ENCODE results near the gene C13orf42. TPM values are rescaled to one million over a fixed set of nuclear protein-coding genes. Genes with fewer than 3 reads are reported as not detected.

Gene C13orf42
- total RNA-seq, 1 donor from 2014 or later = not detected

DNA sequence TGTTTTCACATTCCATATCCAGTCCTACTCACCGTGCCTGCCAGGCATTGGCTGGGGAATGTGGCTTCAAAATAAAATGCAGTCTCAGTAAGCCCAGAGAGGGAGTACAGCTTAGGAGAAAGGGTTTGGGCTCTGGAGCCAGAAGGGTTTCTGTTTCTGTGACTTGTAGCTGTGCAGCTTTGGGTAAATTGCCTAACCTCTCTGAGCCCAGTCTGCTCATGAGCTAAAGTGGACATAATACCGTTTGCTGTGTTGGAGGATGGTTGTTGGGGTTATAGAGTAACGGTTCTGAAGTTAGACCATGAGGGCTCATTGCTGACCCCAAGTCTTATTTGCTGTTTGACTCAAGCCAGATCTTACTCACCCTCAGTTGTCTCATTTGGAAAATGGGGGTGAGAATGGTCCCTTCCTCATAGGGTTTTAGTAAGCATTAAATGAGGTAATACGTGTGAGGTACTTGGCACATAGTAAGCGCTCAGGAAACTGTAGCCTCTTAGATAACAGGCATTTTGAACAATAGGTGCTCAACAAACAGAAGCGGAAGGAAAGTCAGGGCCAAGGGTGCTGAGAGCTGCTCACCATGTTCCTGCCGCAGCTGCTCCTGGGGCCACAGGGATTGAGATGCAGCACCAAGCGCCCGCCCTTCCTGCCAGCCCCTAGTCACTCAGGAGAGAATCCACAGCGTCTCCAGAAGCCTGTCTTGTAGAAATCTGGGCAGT is 45.5 kb downstream of the C13orf42 start:
- ATAC-seq = no peak

DNA sequence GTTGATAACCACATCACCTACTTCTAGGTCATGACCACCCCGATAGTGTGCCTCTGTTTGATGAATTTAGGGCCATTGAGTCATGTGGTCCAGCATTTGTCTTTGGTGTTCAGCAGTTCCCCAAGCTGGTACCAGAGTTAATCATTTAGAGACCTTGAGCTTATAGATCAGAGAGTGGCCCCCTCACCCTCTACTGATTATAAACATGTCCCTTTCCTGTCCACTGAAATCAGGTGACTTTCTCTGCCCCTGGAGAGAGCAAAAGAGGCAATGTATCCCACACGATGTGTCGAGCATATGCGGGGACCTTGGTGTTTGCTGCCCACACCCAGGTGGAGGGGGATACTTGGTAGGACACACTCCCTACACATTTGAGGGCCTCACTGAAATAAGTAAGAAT is 46.3 kb downstream of the C13orf42 start:
- no peak for ATAC-seq

DNA sequence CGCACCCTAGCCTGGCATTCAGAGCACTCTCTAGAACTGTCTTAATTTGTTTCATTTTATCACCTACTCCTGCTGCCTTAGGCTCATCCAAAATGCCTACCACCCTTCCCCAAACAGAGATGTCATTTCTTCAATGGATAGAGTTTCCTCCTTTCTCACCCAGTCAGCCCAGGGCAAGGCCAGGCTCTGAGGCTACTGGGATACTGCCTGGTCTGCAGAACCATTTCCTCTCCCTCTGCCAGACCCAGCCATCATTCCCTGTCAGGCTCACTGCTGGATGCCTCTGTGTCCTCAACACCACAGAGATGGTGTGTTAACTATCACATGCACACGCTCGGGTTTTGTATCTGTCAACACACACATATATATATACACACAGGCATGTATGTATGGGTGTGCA is 47.2 kb downstream of the C13orf42 start:
- ATAC-seq = no peak

DNA sequence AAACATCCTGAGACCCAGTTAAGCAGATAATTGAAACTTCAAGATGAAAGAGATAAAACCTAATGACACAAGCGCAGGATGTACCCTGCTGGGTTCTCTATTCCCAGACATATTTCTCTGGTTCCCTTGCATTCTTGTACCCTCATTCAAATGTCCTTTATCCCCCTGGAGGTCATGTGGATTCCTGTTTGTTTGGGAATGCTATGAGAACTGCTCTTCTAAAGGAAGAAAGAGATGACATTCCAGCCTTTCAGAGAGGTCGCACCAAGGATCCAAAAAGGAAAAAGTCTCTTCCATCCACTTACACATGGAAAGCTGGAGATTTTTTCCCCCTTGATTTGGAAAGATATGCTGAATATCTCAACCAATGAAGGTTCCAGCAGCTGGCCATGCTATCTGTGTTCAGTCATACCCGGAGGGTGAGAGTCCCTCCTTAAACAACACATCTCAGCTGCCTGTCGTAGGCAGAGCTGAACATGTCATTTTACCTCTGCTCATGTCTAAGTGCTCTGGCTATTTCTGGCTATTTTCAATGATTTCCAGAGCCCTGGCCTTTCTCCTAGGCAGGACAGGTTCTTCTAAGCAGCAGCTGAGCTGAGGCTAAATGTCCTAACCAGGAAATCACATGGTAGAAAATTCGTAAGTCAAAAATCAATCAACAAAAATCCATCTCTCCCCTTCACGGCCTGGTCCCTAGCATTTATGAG is 52.5 kb downstream of the C13orf42 start:
- ATAC-seq = no peak

DNA sequence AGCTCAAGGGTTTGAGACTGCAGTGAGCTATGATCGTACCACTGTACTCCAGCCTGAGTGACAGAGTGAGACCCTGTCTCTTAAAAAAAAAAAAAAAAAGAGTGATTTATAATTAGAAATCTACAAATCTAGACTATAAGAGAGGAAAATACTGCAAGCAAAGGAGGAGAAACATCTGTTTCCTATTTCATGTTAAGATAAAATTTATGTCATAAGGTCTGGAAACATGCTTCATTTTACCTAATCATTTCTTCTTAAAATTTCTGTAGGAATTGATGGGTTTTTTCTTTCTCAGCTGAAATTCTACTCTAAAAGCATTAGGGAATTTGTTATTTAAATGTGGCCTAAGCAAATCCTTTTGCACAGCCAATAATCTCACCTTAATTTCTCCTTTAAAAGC is 53.2 kb downstream of the C13orf42 start:
- ATAC-seq = no peak

DNA sequence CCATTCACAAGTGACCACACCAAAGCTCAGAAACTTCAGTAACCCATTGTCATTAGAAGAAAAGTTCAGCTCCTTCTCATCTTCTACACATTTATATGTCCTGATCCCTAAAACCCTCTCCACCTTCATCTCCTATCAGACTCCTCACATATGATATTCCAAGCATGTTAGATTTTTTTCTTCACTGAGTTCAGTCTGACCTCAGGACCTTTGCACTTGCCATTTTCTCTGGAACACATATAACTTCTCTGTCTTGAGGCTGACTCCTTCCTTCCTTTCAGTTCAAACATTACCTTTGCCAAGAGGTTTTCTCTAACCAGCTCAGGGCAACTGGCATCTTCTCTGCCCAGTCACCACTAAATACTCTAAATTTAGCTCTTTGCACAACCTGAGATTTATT is 54.1 kb downstream of the C13orf42 start:
- no peak for ATAC-seq

DNA sequence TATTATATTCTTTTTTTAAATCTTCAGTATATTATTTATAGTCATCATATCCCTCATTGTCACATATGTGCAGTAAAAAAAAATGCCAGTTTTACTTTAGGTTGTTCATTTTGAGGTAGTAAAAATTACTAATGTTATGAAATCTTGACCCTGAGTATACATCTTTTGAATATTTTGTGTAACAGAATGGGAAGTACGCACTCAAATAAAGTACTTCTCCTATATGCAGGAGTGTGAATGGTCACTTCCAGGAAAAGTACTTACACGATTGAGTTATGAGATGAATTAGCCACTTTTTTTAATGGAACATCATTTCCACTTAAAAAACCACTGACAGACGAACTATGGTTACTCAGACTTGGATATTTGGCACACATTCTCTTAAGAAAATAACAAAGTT is 58.5 kb downstream of the C13orf42 start:
- ATAC-seq = no peak

DNA sequence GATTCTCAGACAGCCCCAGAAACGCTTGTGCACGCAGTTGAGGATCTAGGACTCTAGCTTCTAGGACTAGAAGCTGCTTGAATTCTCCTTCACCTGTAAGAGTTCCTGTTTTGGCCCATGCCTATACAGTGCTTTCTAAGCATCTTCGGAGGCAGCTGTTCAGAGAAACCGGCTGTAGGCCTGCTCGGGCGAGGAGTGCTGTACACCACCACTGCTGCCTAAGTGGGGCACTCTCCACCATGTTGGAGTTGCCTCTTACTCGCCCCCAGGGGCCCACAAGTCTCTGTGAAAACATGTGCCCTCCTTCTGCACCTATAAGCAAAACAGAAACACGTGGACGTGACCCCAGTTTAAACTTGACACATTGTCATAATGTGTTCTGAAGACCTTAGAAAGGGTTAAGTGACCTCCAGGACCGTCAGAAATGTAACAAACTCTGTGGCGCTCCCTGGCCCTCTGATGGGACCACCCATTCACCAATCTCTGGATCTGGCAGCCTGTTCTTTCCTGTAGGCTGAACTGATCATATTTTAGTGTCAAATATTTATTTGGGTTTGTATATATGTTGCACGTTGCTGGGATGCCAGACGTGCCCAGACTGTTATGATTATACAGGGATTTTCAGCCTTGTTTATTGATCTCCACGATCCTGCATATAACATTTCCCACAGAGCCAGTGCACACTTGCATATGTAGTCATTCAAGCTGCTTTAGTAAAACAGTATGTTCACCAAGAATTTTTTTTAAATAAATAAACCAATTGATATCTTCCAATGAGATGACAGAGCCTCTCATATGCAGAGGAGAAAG is 60.8 kb downstream of the C13orf42 start:
- ATAC-seq = no peak

DNA sequence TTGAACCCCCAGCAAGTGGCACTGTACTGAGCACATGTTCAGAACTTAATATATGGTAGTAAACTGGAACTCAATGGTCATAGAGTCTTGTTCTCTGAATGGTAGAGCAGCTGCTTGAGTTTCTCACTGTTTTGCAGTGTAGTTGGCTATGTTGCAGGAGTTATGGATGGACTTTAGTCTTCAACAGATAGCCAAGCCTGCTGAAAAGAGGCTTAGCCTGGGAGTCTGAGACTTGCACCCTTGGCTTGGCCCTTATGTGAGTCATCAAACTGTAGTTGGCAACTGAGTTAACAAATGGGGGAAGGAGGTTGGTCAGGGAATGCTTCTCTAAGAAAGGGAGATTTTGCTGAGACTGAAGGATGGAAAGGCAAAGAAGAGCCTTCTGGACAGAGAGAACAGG is 62.5 kb downstream of the C13orf42 start:
- no peak for ATAC-seq

DNA sequence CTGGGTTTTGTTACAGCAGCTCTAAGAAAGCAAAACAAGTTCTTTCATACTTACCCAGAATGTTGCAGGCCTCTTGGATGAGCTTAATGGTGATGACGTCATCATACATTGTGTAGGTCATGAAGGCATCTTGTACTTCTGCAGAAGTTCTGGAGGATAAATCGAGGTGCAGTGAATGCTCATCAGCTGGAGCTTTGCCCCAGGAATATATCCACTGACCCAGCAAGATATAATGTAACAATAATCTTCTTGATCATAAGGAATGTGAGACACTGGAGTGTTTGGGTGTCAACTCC is 63.0 kb downstream of the C13orf42 start:
- no peak for ATAC-seq

DNA sequence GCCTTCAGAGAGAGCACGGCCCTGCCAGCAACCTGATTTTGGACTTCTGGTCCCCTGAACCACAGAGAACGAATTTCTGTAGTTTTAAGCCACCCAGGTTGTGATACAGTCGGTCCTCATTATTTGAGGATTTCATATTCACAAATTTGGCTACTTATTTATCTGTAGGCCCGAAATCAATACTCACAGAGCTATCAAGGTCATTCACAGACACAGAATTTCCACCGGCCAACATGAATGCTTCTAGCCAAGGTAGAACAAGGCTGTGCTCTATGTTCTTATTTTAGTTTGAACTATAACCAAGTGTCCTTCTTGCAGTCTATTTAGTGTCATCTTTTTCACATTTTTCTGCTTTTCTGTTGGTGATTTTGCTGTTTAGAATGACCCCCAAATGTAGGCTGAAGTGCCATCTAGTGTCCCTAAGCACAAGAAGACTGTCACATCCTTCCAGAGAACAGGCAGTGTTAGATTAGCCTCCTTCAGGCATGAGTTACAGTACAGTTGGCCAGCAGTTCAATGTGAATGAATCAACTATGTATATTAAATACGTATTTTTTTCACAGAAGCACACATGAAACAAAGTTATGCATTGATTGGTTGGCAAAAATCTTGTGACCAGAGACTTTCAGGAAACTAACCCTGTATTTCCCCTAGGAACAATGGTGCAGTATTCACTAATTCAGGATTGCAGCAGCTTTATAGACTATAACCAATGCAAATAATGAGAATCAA is 63.5 kb downstream of the C13orf42 start:
- ATAC-seq = no peak

DNA sequence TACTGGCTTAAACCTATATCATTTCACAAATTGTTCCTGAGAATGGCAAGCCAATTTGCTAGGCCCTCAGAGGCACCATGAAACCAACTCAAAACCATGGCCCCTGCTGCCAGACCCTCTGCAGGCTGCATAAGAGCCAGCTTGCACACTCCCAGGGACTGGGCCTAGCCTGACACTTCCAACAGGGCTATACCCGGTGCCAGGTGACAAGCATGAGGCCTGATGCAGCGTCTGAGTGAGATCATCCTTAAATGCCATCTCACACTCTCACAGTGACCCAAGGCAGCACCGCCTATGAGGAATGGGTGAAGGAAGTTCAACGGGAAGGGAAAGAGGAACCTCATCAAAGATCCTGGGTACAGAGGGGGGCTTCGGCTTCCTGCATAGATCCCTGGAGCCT is 65.6 kb downstream of the C13orf42 start:
- ATAC-seq = no peak

DNA sequence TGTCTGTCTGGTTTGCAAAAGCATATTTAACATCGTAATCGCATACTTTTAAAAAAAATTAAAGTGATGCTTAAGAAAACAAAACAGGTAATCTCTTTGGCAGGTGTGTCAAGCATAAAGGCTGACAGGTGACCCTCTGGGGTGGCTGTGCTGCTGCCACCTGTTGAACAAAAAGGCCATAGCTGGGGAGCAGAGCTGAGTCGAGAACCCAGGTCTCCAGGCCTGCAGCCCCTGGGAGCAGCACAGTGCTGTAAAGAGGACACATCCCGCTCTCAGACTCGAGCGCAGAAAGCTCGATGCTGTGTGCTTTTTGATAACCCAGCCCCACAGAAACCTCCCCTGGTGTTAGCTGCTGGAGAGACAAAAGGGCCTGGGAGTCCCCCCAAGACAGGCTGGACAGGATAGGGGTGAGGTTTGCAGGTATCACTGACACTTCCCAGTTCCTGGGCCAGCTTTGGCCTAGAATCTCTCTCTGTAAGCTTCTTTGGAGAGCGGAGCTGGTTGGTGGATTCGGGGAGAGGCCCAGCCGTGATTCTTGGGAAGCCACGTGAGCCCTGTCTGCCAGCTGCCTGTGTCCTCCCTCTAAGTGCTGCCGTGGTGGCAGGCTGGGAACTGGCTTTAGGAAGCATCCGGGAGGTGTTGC is 66.9 kb downstream of the C13orf42 start:
- ATAC-seq = no peak

DNA sequence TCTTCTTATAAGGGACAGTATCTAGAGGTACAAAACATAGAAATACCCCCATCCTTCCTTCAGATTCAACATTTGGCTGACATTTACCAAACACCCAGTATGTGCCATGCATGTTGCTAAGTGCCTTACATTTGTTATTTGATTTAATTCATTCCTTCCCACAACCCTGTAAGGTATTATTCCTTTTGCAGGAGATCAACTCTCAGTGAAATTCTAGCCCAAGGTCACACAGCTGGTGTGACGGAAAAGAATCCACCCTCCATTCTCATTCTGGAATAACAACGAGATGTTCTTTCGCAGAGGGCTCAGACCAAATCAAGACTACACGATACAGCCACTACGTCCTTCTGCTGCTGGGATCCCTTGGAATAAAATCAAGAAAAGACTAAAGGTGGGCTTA is 67.8 kb downstream of the C13orf42 start:
- ATAC-seq = no peak

DNA sequence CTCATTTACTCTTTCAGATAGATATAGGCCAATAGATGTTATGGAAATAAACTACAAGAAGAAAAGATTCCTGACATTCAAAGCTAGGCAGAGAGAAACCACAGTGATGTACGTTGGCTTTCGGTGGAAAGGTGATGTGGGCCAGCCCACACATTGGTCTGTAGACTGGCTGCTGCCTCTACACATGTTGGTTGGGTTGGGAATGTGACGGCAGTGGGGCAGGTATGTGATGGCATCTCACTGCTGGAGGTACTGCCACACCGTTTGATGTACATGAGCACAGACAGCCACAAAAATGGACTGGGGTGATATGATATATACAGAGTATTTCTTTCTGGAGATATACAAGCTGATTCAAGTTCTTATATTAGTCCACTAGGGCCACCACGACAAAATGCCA is 69.4 kb downstream of the C13orf42 start:
- no peak for ATAC-seq

DNA sequence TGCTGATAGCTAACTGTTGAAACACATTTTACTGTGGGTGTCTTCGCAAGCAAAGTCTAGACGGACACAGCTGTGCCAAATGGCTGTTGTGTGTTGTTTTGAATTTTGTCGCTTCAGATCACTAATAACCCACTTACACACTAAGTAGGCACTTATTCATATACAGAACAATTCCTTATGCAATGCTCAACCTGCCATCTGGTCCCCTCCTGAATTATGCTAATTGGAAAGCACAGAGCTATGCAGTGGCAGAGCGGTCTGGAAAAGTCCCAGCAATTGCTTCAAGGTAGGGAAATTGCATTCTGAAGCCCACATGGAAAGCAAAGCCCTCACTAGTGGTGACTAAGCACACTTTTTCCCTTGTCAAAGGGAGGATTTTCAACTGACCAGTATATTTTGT is 69.9 kb downstream of the C13orf42 start:
- ATAC-seq = no peak

DNA sequence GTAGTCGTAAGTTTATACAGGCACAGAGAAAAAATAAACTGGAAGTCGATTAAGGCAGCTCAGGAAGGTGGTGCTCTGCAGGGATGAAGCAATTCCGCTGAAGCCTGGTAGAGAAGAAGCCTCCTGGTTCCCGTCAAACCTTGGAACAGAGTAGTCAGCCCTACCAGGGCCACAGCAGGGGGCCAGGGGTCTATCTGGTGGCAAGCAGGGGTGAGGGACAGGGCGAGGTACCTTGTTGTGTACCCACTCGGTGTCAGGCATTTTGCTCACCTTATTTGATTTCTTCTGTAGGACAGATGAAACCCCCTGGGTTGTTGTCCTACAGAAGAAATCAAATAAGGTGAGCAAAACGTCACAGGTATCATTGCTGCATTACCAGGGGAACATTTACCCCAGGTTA is 70.6 kb downstream of the C13orf42 start:
- ATAC-seq = no peak

DNA sequence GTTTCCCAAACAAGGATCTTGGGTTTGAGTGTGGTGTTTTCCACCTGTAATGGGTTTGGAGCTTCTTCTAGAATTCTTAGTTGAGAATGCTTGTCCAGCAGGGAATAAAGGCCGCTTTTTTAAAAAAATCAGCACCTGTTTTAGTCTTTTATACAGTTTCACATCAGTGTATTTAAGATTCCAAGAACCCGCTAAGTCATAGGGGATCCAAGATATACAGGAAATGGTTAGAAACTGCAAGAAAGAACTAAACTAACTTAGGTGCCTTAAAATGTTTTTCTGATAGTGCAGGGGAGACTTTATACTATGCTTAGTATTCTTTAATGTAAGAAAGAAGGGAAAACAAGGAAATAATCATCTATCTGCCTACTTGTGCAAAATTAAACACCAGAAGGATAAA is 74.7 kb downstream of the C13orf42 start:
- no peak for ATAC-seq

DNA sequence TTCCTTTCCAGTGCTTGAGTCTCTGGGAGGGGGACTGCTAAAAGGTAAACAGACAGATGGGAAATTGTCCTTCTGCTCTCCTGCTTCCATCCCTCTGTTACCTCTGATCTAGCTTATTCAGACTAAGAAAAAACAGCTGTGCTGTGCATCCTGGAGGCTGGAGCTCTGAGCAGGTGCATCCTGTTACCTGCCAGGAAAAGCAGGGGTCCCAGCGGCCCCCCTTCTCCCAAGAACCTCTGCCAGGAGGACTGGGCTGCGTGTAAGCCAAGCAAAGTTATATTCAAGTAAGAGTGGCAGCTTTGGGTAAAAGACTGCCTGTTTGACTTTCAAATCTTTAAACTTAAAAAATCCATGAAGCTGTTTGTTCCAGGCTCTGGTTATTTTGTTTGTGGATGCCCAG is 75.1 kb downstream of the C13orf42 start:
- ATAC-seq = no peak

DNA sequence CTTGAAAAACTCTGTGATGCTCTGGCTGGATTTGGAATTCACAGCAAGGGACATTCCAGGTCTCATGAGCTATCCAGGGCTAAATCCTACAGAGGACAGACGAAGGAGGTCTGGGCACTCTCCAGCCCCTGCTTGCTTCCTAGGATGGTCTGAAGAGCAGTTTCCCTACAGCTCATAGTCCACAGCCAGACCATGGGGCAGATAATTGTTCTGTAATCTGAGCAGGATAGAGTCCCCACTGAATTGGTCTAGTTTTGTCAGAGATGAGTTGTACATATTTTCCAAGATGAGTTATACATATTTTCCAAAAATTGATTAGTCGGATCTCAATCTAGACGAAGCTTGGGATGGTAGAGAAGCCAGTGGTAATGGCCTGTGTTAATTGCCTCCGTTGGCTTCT is 75.6 kb downstream of the C13orf42 start:
- ATAC-seq = no peak

DNA sequence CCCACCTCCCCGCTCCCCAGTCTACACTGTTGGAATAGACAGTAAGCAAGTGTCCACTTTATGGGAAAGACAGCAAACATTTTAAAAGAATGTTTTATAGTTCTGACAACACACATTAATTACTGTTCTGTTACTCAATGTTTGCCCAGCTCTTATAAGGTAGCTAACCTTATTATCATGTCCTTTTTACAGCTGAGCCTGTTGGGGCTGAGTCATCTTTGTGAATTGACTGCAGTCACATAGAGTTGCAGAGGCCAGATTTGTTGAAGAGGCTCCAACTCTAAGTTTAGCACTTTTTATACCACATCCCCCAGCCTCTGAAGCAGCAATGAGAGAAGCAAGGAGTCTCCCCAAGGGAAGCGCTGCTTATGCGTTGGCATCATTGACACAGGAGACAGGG is 76.2 kb downstream of the C13orf42 start:
- ATAC-seq = no peak

DNA sequence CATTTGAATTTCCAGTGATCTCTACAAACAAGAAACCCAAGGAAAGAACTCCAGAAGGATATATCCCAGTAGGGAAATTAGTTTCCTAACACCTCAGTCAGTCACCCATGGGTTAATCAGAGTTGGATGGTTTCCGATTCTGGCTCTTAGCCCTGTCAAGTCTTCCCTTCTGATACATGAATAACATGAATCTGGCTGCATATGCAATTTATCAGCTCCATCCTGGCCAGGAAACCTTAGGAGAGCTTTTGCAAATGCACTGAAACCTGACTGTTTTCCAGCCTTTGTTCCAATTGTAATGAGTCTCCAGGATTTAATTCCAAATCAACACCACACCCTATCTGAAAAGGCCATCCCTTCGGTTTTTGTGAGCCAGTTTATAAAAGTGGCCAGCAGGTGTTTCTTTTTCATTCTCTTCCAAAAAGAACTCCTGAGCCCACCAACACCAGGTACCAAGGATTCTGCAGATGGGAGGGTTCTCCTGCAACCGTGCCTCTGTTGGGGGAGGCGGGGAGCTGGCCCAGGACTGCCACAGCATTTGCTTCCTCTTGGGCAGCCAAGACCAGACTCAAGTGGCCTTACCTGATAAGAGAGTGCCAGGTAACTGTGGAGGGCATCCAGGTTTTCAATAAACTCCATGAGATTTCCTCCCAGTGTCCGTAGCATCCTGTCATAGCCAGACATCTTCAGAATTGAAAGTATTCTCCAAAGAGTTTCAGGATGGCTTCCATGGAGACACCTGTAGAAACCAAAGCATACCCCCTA is 77.5 kb downstream of the C13orf42 start:
- no peak for ATAC-seq
